GM19455 (cell line): ENCODE results near the gene SERPINE3.

ENCODE experiments used
- ATAC-seq: cut with Tn5 transposase; IDR thresholded peaks from one replicate; pipeline ENCODE4 v1.9.1; 2021; ENCODE audit not compliant: unreplicated experiment

Gene SERPINE3

DNA sequence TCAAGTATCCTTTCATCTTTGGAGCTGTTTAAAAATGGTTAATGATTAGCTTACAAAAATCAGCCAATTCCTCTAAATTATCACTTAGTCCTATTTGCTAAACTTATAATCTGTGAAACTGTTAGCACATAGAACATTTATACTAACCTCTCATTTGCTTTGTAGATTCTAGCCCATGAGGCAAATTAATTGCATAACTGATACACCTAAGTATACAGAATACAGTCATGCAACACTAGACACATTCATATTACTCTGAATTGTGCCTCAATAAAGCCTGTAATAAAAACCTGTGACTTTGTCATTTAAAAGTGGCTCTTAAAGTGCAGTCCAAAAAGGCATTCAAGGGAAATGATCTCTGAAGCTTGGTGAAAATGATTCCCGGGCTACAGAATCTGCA lies 21.0 kb downstream of the SERPINE3 start:
- no peak for ATAC-seq

DNA sequence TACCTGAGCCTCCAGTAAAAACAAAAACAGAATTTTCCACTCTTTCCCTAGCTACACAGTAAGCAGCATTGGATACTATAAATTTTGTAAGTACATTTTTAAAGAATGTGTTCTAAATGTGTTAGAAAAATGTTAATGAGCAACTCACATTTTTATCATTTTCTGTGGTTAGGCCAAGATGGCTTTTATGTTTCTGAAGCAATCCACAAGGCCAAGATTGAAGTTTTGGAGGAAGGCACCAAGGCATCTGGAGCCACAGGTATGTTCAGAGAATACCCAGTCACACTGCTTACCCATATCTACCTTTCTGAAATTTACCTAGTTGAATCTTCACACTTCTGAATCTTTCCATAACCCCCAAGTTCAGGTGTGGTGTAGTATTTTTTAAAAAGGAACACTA lies 21.6 kb downstream of the SERPINE3 start:
- no peak for ATAC-seq

DNA sequence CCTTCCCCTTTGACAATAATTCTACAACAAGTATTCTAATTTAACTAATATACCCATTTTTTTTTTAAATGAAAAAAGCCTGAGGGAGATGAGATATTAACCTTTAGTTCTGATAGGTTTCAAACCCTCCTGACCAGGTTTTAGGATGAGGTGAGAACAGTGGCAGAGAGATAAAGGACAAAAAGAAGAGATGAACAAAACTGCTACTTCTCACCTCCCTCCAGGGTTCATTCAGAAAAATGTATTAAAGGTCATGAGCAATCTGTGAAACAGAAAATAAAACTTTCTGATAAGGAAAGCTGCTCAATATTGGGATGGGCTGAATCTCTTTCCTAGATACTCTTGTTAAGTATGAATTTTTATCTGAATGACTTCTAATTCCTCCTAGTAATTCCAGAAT lies 24.1 kb downstream of the SERPINE3 start:
- ATAC-seq, result no peak

DNA sequence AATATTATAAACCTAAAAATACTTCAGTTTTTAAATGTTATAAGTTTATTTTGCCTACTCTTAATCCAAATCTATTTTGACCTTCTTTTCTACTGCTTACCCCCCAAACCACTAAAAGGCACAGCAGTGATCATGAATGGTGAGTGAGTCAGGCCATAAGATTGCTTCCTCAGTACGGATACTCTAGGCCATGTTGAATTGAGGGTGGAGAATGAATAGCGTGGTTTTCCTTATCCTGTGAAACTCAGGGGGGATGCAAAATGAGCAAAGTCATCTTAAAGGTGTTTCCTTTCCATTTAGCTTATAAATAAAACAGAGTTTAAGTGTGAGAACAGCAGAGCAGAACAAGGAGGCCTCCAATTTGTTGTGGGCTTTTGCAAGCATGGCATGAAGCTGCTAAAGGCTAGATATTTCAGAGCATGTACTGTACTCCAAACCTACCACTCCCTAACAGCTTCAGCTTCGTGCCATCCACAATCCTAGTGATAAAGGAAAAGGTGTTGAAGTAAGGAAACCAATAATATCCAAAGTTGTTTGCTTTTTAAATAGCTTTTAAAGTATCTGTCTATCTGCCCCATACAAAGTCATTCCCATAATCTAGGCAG lies 25.0 kb downstream of the SERPINE3 start:
- no peak for ATAC-seq

DNA sequence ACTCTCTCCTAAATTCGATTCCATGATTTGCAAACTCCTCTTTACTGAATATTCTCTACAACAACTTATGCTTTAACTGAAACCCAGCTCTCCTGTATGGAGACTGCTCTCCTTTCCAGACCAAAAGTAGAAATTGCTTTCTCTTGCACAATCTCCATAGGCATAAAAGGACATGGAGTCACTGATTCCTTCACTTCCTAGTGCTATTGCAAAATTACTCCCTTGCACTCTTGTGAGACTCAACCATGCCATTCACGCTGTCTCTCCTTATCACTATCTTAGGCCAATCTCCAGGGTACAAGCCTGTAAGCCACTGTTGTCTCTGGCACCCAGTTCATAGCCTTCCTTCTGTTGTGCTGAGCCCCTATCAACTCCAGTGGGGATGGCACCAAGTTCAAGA lies 30.6 kb downstream of the SERPINE3 start:
- ATAC-seq, result no peak

DNA sequence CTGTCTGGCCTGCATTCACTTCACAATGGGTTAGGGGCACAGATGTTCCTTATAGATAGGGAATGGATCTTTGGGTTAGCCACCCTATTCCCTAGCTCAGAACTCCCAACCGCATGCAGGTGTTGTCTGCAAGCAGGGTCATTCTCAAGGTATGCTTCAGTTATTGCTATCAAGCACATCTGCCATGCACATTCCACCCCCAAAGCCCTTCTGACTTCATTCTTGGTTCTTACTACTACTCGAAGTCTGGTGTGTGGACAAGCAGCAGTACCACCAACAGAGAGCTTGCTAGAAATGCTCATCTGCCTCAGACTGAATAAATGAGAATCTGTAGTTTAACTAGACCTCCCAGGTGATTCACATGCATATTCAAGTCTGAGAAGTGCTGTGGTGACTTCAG lies 31.3 kb downstream of the SERPINE3 start:
- ATAC-seq, result no peak

DNA sequence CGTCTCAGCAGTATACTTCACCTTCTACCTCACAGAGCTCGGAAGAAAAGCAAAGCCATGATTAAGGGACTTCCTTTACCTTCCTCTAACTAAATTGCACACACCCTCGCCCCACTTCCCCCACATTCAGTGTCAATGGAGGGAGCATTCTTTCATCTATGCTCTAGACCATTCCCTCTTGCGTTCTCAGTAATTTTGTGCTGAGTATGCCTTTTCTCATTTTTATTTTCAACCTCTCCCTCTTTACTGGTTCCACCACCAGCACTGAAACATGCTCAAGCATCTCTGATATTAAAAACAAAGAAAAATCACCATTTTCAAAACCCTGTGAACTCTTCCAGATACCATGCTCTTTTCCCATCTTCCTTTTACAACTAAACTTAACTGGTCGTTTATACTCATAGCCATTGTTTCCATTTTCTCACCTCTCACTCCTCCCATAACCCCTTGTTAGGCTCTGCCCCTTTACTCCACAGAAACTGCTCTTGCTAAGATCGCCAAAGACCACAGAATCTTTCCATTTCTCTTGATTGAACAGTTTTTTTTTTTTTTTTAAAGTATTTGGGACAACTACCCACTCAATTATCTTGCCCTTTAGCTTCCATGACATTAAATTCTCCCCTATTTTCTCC lies 32.4 kb downstream of the SERPINE3 start:
- no peak for ATAC-seq

DNA sequence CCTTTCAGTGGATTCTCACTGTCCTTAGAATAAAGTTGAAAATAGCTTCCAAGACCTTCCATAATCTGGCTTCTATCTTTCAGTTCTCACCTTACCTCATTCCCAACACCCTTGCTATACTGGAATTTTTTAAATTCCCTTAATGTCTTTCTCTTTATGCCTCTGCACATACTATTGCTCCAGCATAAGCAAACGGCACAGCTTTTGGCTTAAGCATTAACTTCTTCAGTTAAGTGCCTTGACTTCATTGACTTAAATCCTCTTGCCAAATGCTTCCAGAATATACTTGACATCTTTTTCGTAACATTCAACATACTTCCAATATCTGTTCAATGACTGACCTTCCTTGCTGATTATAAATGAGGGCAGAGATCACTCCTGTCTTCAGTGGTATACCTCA lies 34.0 kb downstream of the SERPINE3 start:
- no peak for ATAC-seq

DNA sequence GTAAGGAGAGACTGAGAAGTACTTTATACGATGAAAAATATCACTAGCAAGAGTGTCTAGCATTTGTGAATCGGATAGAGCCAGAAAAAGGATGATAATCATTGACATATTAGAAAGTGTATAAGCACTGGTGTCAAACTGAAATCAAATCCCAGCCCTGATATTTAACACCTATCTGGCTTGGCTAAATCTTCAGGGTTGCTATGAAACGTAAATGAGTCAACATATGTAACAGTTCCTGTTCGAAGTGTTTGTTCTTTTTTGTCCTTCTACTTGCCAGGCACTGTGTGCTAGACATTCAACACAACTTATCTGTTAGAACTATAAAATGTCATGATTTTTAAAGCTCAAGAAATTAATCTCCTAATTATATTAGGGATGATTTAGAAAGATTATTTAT lies 40.8 kb downstream of the SERPINE3 start:
- no peak for ATAC-seq

DNA sequence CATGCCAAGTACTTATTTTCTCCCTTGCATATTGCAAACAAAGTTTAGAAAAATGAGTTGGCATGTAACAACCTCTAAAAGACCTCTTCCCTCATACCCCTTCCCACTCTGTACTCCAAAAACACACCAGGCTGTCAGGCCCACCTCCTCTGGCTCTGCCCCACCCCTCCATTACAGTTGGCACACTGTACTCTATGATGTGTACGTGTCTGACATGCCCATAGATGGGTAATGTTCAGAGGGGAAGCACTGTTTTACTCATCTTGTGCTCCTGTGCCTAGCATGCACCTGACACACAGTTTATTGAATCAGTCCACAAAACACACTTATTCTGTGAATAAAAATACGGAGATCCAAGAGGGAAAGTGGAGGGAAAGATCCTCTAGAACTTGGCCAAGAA lies 45.6 kb downstream of the SERPINE3 start:
- no peak for ATAC-seq

DNA sequence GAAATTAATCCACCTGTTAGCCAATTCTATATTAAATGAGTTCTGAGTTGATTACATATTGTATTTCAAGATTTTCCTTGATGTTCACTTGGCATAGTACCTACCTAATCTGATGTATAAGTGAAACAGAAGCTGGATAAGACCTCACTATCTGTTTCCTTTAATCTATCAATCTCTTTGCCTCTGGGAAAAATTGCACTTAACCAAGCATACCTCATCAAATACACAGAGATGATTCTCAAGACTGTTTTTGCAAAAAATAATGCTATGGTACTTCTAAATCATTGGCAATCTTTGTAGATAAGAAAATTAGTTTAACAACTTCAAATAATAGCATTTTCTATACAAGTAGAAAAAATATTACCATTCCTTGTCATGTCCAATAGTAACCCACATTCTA lies 55.2 kb downstream of the SERPINE3 start:
- ATAC-seq, result no peak

DNA sequence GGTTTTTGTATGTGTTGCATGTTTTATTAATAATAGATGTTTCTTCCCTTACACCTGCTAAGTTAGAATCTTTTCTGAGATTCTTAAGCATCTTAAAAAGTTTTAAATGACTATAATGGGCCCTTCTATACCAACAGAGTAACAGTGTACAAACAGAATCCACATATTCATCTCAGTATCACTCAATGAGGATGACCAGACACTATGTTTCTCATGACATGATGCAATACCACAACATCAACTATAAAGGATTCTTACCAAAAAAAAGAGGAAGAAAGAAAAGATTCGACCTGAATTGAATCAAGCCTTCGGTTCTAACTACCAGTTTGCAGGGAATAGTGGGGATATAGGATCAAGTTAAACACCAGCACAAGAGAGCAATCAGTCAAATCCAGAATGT lies 56.9 kb downstream of the SERPINE3 start:
- no peak for ATAC-seq

DNA sequence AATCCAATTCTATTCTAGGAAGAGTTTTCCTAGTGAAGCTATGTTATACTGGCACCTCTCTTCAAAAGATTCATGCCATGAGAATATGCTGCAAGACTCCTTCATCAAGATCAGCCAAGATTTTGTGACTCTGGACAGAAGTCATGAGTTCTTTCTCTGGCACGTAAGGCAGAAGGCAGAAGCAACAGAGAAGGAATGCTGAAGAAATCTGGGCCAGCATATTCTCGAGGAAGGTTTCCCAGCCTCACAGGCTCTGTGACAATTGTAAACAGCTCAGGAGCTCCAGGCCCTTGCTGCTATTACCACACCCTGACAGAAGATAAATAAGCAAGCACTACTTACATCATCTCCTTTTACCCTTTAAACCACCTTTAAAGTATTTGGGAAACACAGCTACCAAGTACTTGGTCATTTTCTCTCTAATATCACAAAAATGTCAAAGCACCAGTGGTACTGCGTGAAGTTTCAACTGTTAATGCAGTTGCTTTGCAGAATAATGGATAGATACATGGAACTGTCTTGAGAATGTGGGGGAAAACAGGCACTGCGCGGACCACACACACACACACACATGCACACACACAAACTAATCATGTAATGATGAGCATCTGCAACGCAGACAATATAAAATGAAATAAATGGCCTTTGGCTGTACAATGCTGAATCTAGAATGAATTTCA lies 57.9 kb downstream of the SERPINE3 start:
- no peak for ATAC-seq

DNA sequence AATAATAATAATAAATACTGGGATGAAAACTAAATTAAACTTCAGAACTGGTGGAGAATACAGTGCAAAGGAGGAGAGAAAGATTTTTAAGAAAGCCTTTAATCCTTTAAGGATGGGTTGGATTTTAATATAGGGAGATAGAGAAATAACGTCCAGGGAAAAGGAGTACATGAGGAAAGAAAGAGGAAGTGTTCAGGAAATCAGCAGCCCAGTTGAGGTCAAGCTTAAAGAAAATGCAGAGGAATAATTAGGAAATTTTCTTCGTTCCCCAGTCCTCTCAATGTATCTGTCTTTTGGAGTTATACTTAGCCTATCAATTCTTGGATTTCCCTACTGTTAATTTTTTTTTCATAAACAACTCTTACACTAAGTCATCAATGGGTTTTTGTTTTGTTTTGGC lies 65.7 kb downstream of the SERPINE3 start:
- no peak for ATAC-seq

DNA sequence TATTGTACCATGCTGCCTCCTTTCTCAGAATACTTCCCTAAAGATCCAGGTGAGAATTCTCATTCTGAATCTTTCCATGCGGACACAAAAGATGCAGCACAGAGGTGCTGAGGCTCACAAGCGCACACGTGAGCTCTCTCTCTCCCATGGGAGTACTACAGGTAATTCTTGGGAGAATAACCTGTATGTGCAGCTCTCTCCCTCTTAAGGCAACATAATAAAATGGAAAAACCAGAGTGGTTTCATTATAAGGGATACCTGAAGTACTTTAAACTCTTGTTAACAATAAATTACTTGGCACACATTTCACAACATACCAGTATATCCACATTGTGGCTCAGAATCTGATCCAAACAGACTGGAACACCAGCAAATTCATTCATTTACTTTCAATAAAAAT lies 72.9 kb downstream of the SERPINE3 start:
- ATAC-seq, result no peak
